ENCODE results near the gene CCRL2.
A peak's percentile ranks its signal among the peaks of the same experiment; 100 is the strongest.

The CCRL2 gene

GRCh38 chr3:46365737-46366524 is 41.1 kb upstream of the CCRL2 start:
- no peak for TF ChIP-seq CTCF (IDR thresholded peaks at IDR 0.05; ENCODE audit: extremely low read depth, insufficient read depth, missing control alignments)
- in situ Hi-C loops (cut with MboI; ENCODE audit: low pct_unique_long_range_greater_than_20kb, low sequenced_read_pairs, unreplicated experiment) = loop anchor here (5.0 kb wide), 1 partner anchor 64 kb away; no protein-coding TSS in a partner anchor
- DNase-seq (ENCODE audit: low spot score) = no peak

GRCh38 chr3:46367811-46368210 is 39.2 kb upstream of the CCRL2 start:
- TF ChIP-seq CTCF (IDR thresholded peaks at IDR 0.05; ENCODE audit: extremely low read depth, insufficient read depth, missing control alignments) = no peak
- in situ Hi-C loops (cut with MboI; ENCODE audit: low pct_unique_long_range_greater_than_20kb, low sequenced_read_pairs, unreplicated experiment) = loop anchor here (5.0 kb wide), 1 partner anchor 66 kb away; no protein-coding TSS in a partner anchor
- DNase-seq (ENCODE audit: low spot score) = no peak

- peak; percentile 61 for TF ChIP-seq CTCF (IDR thresholded peaks at IDR 0.05; ENCODE audit: extremely low read depth, insufficient read depth, missing control alignments)
- in situ Hi-C loops (cut with MboI; ENCODE audit: low pct_unique_long_range_greater_than_20kb, low sequenced_read_pairs, unreplicated experiment) = loop anchor here (5.0 kb wide), 1 partner anchor 66 kb away; no protein-coding TSS in a partner anchor
- peak; percentile 41 for DNase-seq (ENCODE audit: low spot score)
These were observed 38.5 kb upstream of the CCRL2 start for GRCh38 chr3:46368569-46368968.

GRCh38 chr3:46369151-46369550 is 37.9 kb upstream of the CCRL2 start:
- no peak for TF ChIP-seq CTCF (IDR thresholded peaks at IDR 0.05; ENCODE audit: extremely low read depth, insufficient read depth, missing control alignments)
- no peak for DNase-seq (ENCODE audit: low spot score)
- in situ Hi-C loops (cut with MboI; ENCODE audit: low pct_unique_long_range_greater_than_20kb, low sequenced_read_pairs, unreplicated experiment) = loop anchor here (5.0 kb wide), 1 partner anchor 67 kb away; no protein-coding TSS in a partner anchor

GRCh38 chr3:46369675-46370132 is 37.4 kb upstream of the CCRL2 start:
- peak; percentile 39 for DNase-seq (ENCODE audit: low spot score)
- in situ Hi-C loops (cut with MboI; ENCODE audit: low pct_unique_long_range_greater_than_20kb, low sequenced_read_pairs, unreplicated experiment) = loop anchor here (5.0 to 10.0 kb wide), 4 partner anchors 67 to 427 kb away; partner anchors contain the start of gene CXCR6
- no peak for TF ChIP-seq CTCF (IDR thresholded peaks at IDR 0.05; ENCODE audit: extremely low read depth, insufficient read depth, missing control alignments)

- in situ Hi-C loops (cut with MboI; ENCODE audit: low pct_unique_long_range_greater_than_20kb, low sequenced_read_pairs, unreplicated experiment) = loop anchor here (5.0 to 10.0 kb wide), 3 partner anchors 159 to 429 kb away; partner anchors contain the start of gene CXCR6
- no peak for TF ChIP-seq CTCF (IDR thresholded peaks at IDR 0.05; ENCODE audit: extremely low read depth, insufficient read depth, missing control alignments)
- DNase-seq (ENCODE audit: low spot score) = no peak
These were observed 36.1 kb upstream of the CCRL2 start, which contains the start of gene CCR5 for GRCh38 chr3:46370839-46371518. CCR5 (plus strand) TSS chr3:46370946; CDS start chr3:46372903, 1,957 bp downstream.

All from GM13977 (cell line).